K562 (cell line): Measurements from ENCODE around the gene EAF1. TPM values are rescaled to one million over a fixed set of nuclear protein-coding genes. Genes with fewer than 3 reads are reported as not detected.
A peak's percentile ranks its signal among the peaks of the same experiment; 100 is the strongest.

Experiments
- CBFA2T2 ChIP-seq: fragments of 450-650 bp; conservative IDR thresholded peaks from 2 replicates; pipeline ENCODE4 v1.6.1; 2017; ENCODE audit warnings: mild to moderate bottlenecking
- CBFA2T3 ChIP-seq: fragments of 450-650 bp; IDR thresholded peaks from 2 replicates; pipeline ENCODE4 v1.6.1; 2017
- COPS2 ChIP-seq: fragments of 450-650 bp; conservative IDR thresholded peaks from 2 replicates; pipeline ENCODE4 v1.6.1; 2016; ENCODE audit warnings: mild to moderate bottlenecking, moderate library complexity
- ETV6 ChIP-seq, 3 experiments: fragments of 150-350 bp in 1 of 3; sonication (generic) in 1 of 3; formaldehyde crosslinking in 1 of 3; IDR thresholded peaks; 2 replicates each; pipeline versions ENCODE4 v1.6.1 to v1.8.0; 2014 to 2022; ENCODE audit warnings: borderline replicate concordance in 2 of 3, low read depth in 2 of 3, antibody characterized with exemption in 1 of 3, low read length in 1 of 3, mild to moderate bottlenecking in 1 of 3, missing genetic modification reagents in 1 of 3
- FOSL1 ChIP-seq: fragments of 200-800 bp; sonication (Bioruptor generic); conservative IDR thresholded peaks from 2 replicates; pipeline ENCODE4 v1.6.1; 2016; ENCODE audit warnings: missing genetic modification characterization, missing compliant biosample characterization
- HINFP ChIP-seq: fragments of 450-650 bp; conservative IDR thresholded peaks from 2 replicates; pipeline ENCODE4 v1.6.1; 2016; ENCODE audit warnings: missing genetic modification characterization, low read depth, mild to moderate bottlenecking, control low read depth, missing compliant biosample characterization
- HOMEZ ChIP-seq: fragments of 250-450 bp; sonication (Bioruptor Pico); IDR thresholded peaks from 2 replicates; pipeline ENCODE4 v1.4.0; 2020; ENCODE audit warnings: mild to moderate bottlenecking, moderate library complexity
- JUND ChIP-seq, 2 experiments: IDR thresholded peaks; 2 replicates in 1 of 2; 3 replicates in 1 of 2; pipeline ENCODE4 v1.6.1; 2011; ENCODE audit warnings: borderline replicate concordance in 2 of 2, low read depth in 2 of 2, low read length in 2 of 2, improper control_type of control experiment in 1 of 2, missing biosample characterization in 1 of 2, missing genetic modification characterization in 1 of 2, missing genetic modification reagents in 1 of 2
- PATZ1 ChIP-seq: fragments of 250-450 bp; sonication (Bioruptor Pico); IDR thresholded peaks from 2 replicates; pipeline ENCODE4 v1.5.0; 2020; ENCODE audit warnings: mild to moderate bottlenecking, borderline replicate concordance
- RCOR1 ChIP-seq, 2 experiments: IDR thresholded peaks; 2 replicates each; pipeline ENCODE4 v1.6.1; 2012; ENCODE audit warnings: low read depth in 2 of 2, low read length in 2 of 2, borderline replicate concordance in 1 of 2, improper control_type of control experiment in 1 of 2
- ZHX1 ChIP-seq: fragments of 150-350 bp; conservative IDR thresholded peaks from 2 replicates; pipeline ENCODE4 v1.6.1; 2014; ENCODE audit warnings: low read length
- ZNF224 ChIP-seq: sonication (generic); formaldehyde crosslinking; IDR thresholded peaks from 2 replicates; pipeline ENCODE4 v1.8.0; 2022; ENCODE audit warnings: mild to moderate bottlenecking, missing genetic modification reagents
- ZNF232 ChIP-seq: sonication (generic); formaldehyde crosslinking; IDR thresholded peaks from 2 replicates; pipeline ENCODE4 v1.8.0; 2022; ENCODE audit warnings: mild to moderate bottlenecking, missing genetic modification reagents
- ZNF512 ChIP-seq: IDR thresholded peaks from 2 replicates; pipeline ENCODE4 v1.6.1; 2016; ENCODE audit warnings: missing genetic modification characterization, missing compliant biosample characterization
- polyA plus RNA-seq, 8 experiments: library from polyadenylated mRNA; depleted of rRNA in 4 of 8; stranded (reverse) in 5 of 8; unstranded in 3 of 8; fragments of >200 nt; fragmentation: Nextera tagmentation in 2 of 8; fragmentation: Illumina TruSeq in 1 of 8; extraction: Ambion mirVana in 2 of 8; extraction: Trizol in 1 of 8; gene quantifications; 2 replicates each; pipeline versions ENCODE4 v1.2.1 to v1.2.3, GENCODE V29; 2011 to 2014; ENCODE audit warnings: inconsistent platforms in 1 of 8, missing spikeins in 1 of 8
- total RNA-seq, 7 experiments: library from RNA; depleted of rRNA in 6 of 7; stranded (reverse); fragments of >200 nt in 6 of 7; fragmentation: Illumina TruSeq in 2 of 7; extraction: Trizol in 2 of 7; gene quantifications; 2 replicates each; pipeline versions ENCODE4 v1.2.1 to v1.2.3, GENCODE V29; 2011 to 2021; ENCODE audit warnings: low replicate concordance in 1 of 7

EAF1 gene
- total and polyA plus RNA-seq, 9 of the 15 experiments (the other 6 are each of a cell fraction or from before 2014, with no cell fraction given), result 7.0 to 26.8 (median 20.4) TPM

- TF ChIP-seq HOMEZ (CRISPR knock-in tag) (no peak), ZHX1 (no peak), ZNF224 (no peak), CBFA2T2 (0 out of 2 replicates have a peak, but pooled peaks have one; percentile 14), RCOR1 (IDR thresholded peaks at IDR 0.05; ENCODE audit: borderline replicate concordance in 1 of 2, low read depth in 2 of 2, low read length in 2 of 2) (peak in 1 of 2 experiments; percentile 86; a peak in 2 of 4 replicates), JUND (IDR thresholded peaks at IDR 0.05; ENCODE audit: borderline replicate concordance, low read depth, low read length) (0 out of 2 replicates have a peak, but pooled peaks have one; percentile 33), JUND (tag; IDR thresholded peaks at IDR 0.05; ENCODE audit: borderline replicate concordance, low read depth, low read length) (peak; percentile 35; the same call in 1 of the 3 replicates), FOSL1 (tag) (peak; percentile 80), ETV6 (IDR thresholded peaks at IDR 0.05; ENCODE audit: borderline replicate concordance in 1 of 2, low read depth in 2 of 2, low read length in 1 of 2) (no peak), ETV6 (CRISPR knock-in tag; IDR thresholded peaks at IDR 0.05; ENCODE audit: borderline replicate concordance) (no peak), ZNF512 (no peak), HINFP (tag) (no peak), COPS2 (no peak), PATZ1 (CRISPR knock-in tag) (no peak), ZNF232 (no peak), CBFA2T3 (peak; percentile 47; the same call in 1 of the 2 replicates)
Measured at GRCh38 chr3:15476378-15476777, 49.0 kb downstream of the EAF1 start (continued).
